Tibial artery (tissue), 4 donors: ENCODE measurements around the gene SOWAHC.

ENCODE experiments used
- DNase-seq, 2 donors: peaks; one replicate each; pipeline ENCODE4 v3.0.0-alpha.2; 2019
- H3K27ac ChIP-seq, 2 donors: fragments of 200-600 bp; sonication (generic) in 1 of 2; 1 replicate in 1 of 2; 2 replicates in 1 of 2; pipeline ENCODE4 v1.5.1; 2018 to 2019; ENCODE audit warnings: mild to moderate bottlenecking in 1 of 2
- H3K27me3 ChIP-seq, 2 donors: fragments of 200-600 bp; sonication (generic) in 1 of 2; one replicate each; pipeline versions ENCODE4 v1.5.1 to v1.6.0; 2016 to 2019
- H3K36me3 ChIP-seq, 3 donors: fragments of 200-600 bp; sonication (generic) in 2 of 3; one replicate each; pipeline ENCODE4 v1.5.1; 2016 to 2019; ENCODE audit warnings: mild to moderate bottlenecking in 2 of 3
- H3K4me1 ChIP-seq, 4 donors: fragments of 200-600 bp; sonication (generic) in 2 of 4; 1 replicate in 3 of 4; 2 replicates in 1 of 4; pipeline ENCODE4 v1.5.1; 2016 to 2019
- H3K4me3 ChIP-seq, 2 donors: fragments of 200-600 bp; sonication (generic) in 1 of 2; 1 replicate in 1 of 2; 2 replicates in 1 of 2; pipeline ENCODE4 v1.5.1; 2018 to 2019; ENCODE audit warnings: mild to moderate bottlenecking in 2 of 2
- H3K9me3 ChIP-seq, 3 donors: fragments of 200-600 bp; sonication (generic) in 1 of 3; one replicate each; pipeline ENCODE4 v1.5.1; 2016 to 2019
- CTCF ChIP-seq, 2 experiments: fragments of 200-600 bp in 1 of 2; fragments of 450-650 bp in 1 of 2; IDR thresholded peaks; one replicate each; pipeline ENCODE4 v1.5.1; 2017 to 2019; ENCODE audit warnings: antibody characterized with exemption in 2 of 2, mild to moderate bottlenecking in 1 of 2, moderate library complexity in 1 of 2
- intact Hi-C: fragments of 100-400 bp; cut with DNase I; formaldehyde crosslinking; loops from one replicate; pipeline ENCODE4 v1.15.0; 2023; ENCODE audit warnings: low total_unique reads

SOWAHC gene

DNA sequence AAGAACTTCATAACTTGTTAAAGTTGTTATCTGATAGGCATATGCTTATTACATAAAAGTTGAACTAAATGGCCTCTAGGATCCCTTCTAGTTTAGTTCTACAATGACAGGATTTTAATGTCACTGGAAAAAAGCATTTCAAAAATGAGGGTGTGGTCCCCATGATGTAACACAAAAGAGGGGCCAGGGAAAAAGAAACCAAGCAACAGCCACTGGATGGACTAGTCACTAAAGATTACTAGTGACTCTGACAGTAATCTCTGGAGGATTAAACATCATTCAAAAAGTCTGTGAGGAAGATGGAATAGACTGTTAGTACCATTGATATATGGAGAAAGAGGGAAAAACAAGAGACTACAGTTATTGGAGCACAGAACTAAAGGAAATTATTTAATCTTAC, 23.0 kb upstream of the SOWAHC start:
- H3K27ac ChIP-seq: no peak overlapping the region
- intact Hi-C loops: no loop called here
- H3K4me3 ChIP-seq: no peak overlapping the region
- TF ChIP-seq CTCF (IDR thresholded peaks at IDR 0.05): no peak
- no peak for DNase-seq
- H3K36me3 ChIP-seq: peaks cover 4 to 13% (median 7%) of the 10 kb centered on the region in 3 donors
- no peaks in the 10 kb centered on the region for H3K27me3 ChIP-seq
- peaks cover 0 to 6% (median 3%) of the 10 kb centered on the region in 4 donors for H3K4me1 ChIP-seq
- no peaks in the 10 kb centered on the region for H3K9me3 ChIP-seq

DNA sequence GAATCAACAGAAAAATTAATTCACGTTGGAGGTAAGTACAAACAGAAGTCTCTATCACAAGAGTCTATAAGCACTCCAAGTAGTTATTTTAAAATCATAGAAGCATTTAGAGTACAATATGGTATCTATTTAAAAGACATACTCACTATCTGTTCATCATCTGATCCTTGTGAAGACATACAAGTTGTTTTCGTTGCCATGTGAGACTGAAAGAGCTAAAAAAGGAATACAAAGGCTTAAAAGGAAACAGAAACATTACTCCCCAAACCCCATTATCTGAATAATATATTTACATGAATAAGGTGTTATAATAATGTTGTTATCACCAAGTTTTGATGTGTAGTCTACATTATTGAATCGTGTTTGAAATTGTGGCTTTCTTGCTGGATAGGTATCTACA, 21.3 kb upstream of the SOWAHC start:
- intact Hi-C loops: no loop called here
- no peak overlapping the region for H3K27ac ChIP-seq
- H3K27me3 ChIP-seq: no peaks in the 10 kb centered on the region
- peaks cover 0 to 18% (median 7%) of the 10 kb centered on the region in 4 donors for H3K4me1 ChIP-seq
- H3K4me3 ChIP-seq: no peak overlapping the region
- TF ChIP-seq CTCF (IDR thresholded peaks at IDR 0.05): no peak
- no peaks in the 10 kb centered on the region for H3K9me3 ChIP-seq
- peaks cover 4 to 13% (median 7%) of the 10 kb centered on the region in 3 donors for H3K36me3 ChIP-seq
- DNase-seq: no peak

- Histone ChIP-seq H3K4me1 (peaks cover 0 to 29% (median 11%) of the 10 kb centered on the region in 4 donors), H3K36me3 (peaks cover 4 to 13% (median 7%) of the 10 kb centered on the region in 3 donors), H3K9me3 (no peaks in the 10 kb centered on the region), H3K27me3 (no peaks in the 10 kb centered on the region), H3K4me3 (no peak overlapping the region), H3K27ac (no peak overlapping the region)
- TF ChIP-seq CTCF (IDR thresholded peaks at IDR 0.05): no peak
- intact Hi-C loops: no loop called here
- no peak for DNase-seq
Measured at GRCh38 chr2:109594246-109594885, 19.8 kb upstream of the SOWAHC start.

DNA sequence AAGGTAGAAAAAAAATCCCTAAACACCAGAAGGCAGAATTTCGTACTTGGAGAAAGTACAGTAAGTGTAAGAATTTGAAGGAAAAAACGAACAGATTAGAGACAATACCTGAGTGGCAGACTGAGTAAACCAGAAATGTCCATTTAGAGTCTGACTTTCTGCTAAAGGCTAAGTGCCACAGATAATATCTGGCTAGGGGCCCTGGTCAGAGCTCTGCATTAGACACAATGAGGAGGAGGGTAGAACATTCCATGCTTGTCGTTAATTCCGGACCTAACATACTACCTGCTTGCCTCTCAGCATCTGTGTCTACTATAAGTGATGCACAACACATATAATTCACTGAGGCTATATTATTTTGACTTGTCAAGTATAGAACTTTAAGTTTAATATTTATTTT, 18.5 kb upstream of the SOWAHC start:
- H3K4me1 ChIP-seq: peaks cover 0 to 39% (median 11%) of the 10 kb centered on the region in 4 donors
- intact Hi-C loops: no loop called here

GRCh38 chr2:109597283-109597682, 16.9 kb upstream of the SOWAHC start:
- DNase-seq: no peak
- H3K27me3 ChIP-seq: no peaks in the 10 kb centered on the region
- no peaks in the 10 kb centered on the region for H3K9me3 ChIP-seq
- no peak overlapping the region for H3K27ac ChIP-seq
- intact Hi-C loops: no loop called here
- TF ChIP-seq CTCF (IDR thresholded peaks at IDR 0.05): no peak
- peaks cover 0 to 5% (median 2%) of the 10 kb centered on the region in 3 donors for H3K36me3 ChIP-seq
- peaks cover 0 to 55% (median 12%) of the 10 kb centered on the region in 4 donors for H3K4me1 ChIP-seq
- H3K4me3 ChIP-seq: no peak overlapping the region

More for the DNA sequence above, 18.5 kb upstream of the SOWAHC start:
- Histone ChIP-seq H3K4me3 (no peak overlapping the region), H3K9me3 (no peaks in the 10 kb centered on the region), H3K27ac (no peak overlapping the region), H3K27me3 (no peaks in the 10 kb centered on the region), H3K36me3 (peaks cover 4 to 13% (median 7%) of the 10 kb centered on the region in 3 donors)
- no peak for TF ChIP-seq CTCF (IDR thresholded peaks at IDR 0.05)
- no peak for DNase-seq
